GM18505 (cell line): ENCODE data around the gene OR8D2.
A peak's percentile ranks its signal among the peaks of the same experiment; 100 is the strongest.

Source experiments
- ATAC-seq: cut with Tn5 transposase; IDR thresholded peaks from one replicate; pipeline ENCODE4 v1.9.1; 2021; ENCODE audit not compliant: unreplicated experiment
- POLR2A ChIP-seq: IDR thresholded peaks from 4 replicates; pipeline ENCODE4 v1.6.1; 2011; ENCODE audit warnings: borderline replicate concordance; ENCODE audit not compliant: insufficient read depth, insufficient read length; ENCODE audit errors: extremely low read depth

Gene OR8D2

GRCh38 chr11:124320097-124320496 lies at the start of gene OR8D2:
OR8D2 (minus strand) TSS chr11:124320197; CDS start chr11:124320197, 0 bp downstream.
- ATAC-seq = no peak
- no peak for TF ChIP-seq POLR2A

GRCh38 chr11:124359566-124359965 lies 39.6 kb upstream of the OR8D2 start:
- TF ChIP-seq POLR2A = no peak

GRCh38 chr11:124346311-124346955 lies 26.4 kb upstream of the OR8D2 start:
- no peak for ATAC-seq
- no peak for TF ChIP-seq POLR2A

More at GRCh38 chr11:124359566-124359965, 39.6 kb upstream of the OR8D2 start:
- ATAC-seq = no peak

GRCh38 chr11:124344346-124344745 lies 24.3 kb upstream of the OR8D2 start:
- no peak for ATAC-seq
- no peak for TF ChIP-seq POLR2A

GRCh38 chr11:124340142-124340447 lies 20.1 kb upstream of the OR8D2 start:
- ATAC-seq = no peak
- no peak for TF ChIP-seq POLR2A

- no peak for TF ChIP-seq POLR2A
- no peak for ATAC-seq
Measured at GRCh38 chr11:124339396-124340141, 19.6 kb upstream of the OR8D2 start.

- ATAC-seq = no peak
- TF ChIP-seq POLR2A = no peak
Measured at GRCh38 chr11:124331873-124332272, 11.9 kb upstream of the OR8D2 start.

- TF ChIP-seq POLR2A = no peak
- ATAC-seq = peak; percentile 98
Measured at GRCh38 chr11:124329787-124330478, 9.9 kb upstream of the OR8D2 start.

GRCh38 chr11:124327775-124328174 lies 7.8 kb upstream of the OR8D2 start:
- no peak for ATAC-seq
- no peak for TF ChIP-seq POLR2A

- TF ChIP-seq POLR2A = no peak
- ATAC-seq = no peak
Measured at GRCh38 chr11:124322356-124322755, 2.4 kb upstream of the OR8D2 start.

- no peak for ATAC-seq
Measured at GRCh38 chr11:124315052-124315451, 4.9 kb downstream of the OR8D2 start.

GRCh38 chr11:124313849-124314248 lies 6.1 kb downstream of the OR8D2 start, which contains the start of gene OR8D1:
OR8D1 (minus strand) TSS chr11:124313949; CDS start chr11:124310766, 3,183 bp downstream.
- no peak for ATAC-seq
- no peak for TF ChIP-seq POLR2A

More at GRCh38 chr11:124315052-124315451, 4.9 kb downstream of the OR8D2 start:
- TF ChIP-seq POLR2A = no peak

GRCh38 chr11:124313131-124313530 lies 6.9 kb downstream of the OR8D2 start:
- no peak for TF ChIP-seq POLR2A
- no peak for ATAC-seq
